ENCODE data around the gene BAHCC1. TPM values are rescaled to one million over a fixed set of nuclear protein-coding genes. Genes with fewer than 3 reads are reported as not detected.

BAHCC1 gene
- total RNA-seq, 1 experiment from 2014 or later, result 29.8 TPM

GRCh38 chr17:81348097-81349055, 46.9 kb upstream of the BAHCC1 start (continued):
- TF ChIP-seq TCF7 (CRISPR knock-in tag; IDR thresholded peaks at IDR 0.05; ENCODE audit: low read depth) (no peak), ZBTB43 (CRISPR knock-in tag; IDR thresholded peaks at IDR 0.05) (no peak), RORB (CRISPR knock-in tag; IDR thresholded peaks at IDR 0.05) (no peak), CREB1 (CRISPR knock-in tag; IDR thresholded peaks at IDR 0.05) (no peak), ATF1 (CRISPR knock-in tag; IDR thresholded peaks at IDR 0.05) (no peak), IRF2 (CRISPR knock-in tag; IDR thresholded peaks at IDR 0.05; ENCODE audit: borderline replicate concordance, low read depth) (no peak), NR3C1 (CRISPR knock-in tag; conservative IDR thresholded peaks at IDR 0.05; ENCODE audit: low read depth) (no peak), FOXK1 (CRISPR knock-in tag; IDR thresholded peaks at IDR 0.05) (no peak), ZNF138 (CRISPR knock-in tag; conservative IDR thresholded peaks at IDR 0.05) (no peak), ZNF121 (CRISPR knock-in tag; IDR thresholded peaks at IDR 0.05) (no peak), CTCF (IDR thresholded peaks at IDR 0.05) (no peak), AR (CRISPR knock-in tag; IDR thresholded peaks at IDR 0.05) (no peak)
- TF ChIP-seq, protein P1, sequence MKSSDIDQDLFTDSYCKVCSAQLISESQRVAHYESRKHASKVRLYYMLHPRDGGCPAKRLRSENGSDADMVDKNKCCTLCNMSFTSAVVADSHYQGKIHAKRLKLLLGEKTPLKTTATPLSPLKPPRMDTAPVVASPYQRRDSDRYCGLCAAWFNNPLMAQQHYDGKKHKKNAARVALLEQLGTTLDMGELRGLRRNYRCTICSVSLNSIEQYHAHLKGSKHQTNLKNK (CRISPR knock-in tag; IDR thresholded peaks at IDR 0.05), result no peak
- TF ChIP-seq, protein P2, sequence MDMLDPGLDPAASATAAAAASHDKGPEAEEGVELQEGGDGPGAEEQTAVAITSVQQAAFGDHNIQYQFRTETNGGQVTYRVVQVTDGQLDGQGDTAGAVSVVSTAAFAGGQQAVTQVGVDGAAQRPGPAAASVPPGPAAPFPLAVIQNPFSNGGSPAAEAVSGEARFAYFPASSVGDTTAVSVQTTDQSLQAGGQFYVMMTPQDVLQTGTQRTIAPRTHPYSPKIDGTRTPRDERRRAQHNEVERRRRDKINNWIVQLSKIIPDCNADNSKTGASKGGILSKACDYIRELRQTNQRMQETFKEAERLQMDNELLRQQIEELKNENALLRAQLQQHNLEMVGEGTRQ (CRISPR knock-in tag; IDR thresholded peaks at IDR 0.05), result no peak

DNA sequence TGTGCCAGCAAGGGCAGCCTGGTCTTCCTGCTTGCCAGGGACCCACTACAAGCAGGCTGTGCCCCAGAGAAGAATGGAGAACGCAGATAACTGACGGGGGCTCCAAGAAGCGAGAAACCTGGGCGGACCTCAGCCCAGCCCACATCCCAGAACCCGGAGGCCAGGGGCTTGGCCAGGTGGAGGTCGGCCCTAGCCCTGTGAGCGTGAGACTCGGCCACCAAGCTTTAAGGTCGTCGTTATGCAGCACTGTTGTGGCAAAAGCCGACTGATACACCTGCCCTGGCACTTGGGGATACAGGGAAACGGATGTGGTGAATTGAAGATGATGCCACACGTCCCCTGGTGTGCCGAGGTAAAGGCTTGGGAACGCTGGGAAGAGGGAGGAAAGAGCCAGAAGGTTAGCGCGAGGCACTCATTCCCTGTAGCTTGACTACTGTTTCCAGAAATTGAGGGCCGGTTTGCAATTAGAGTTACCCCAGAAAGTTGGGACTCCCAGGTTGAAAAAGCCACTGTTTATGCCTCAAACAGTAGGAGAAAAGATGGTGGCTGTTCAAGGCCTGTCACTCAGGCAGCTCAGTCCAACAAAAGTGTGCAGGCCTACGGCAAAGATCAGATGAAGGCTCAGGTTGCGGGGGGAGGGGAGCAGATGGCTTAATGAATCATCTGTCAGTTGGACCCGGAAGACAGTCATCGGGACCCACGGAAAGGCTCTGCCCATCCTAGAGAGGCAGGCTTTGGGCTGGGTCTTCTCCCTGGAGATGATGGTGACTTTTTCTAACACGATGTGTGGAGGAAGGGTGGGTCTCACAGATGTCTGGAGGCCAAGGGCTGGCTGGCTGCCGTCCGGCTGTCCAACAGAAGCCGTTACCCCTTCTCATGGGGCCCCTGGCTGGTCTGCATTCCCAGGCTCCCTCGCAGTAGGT, 45.6 kb upstream of the BAHCC1 start:
- POLR2A ChIA-PET, result interaction anchor here (0.6 kb wide), 1 partner anchor 157 kb away, joined by 3 read pairs; no protein-coding TSS in a partner anchor
- H3K4me1 Mint-ChIP-seq, result peaks cover 4% of the 10 kb centered on the region
- H3K36me3 Mint-ChIP-seq, result no peaks in the 10 kb centered on the region
- DNase-seq (ENCODE audit: low spot score), result no peak
- H3K4me3 Mint-ChIP-seq, result no peak overlapping the region
- H3K9me3 Mint-ChIP-seq, result no peaks in the 10 kb centered on the region; the same call in 1 of the 2 replicates
- H3K27ac Mint-ChIP-seq, result no peak overlapping the region
- H3K27me3 Mint-ChIP-seq (ENCODE audit: low read depth), result peaks cover 54% of the 10 kb centered on the region
- ATAC-seq, result no peak
- CTCF ChIA-PET, result no interaction called here
- TF ChIP-seq, protein P3, sequence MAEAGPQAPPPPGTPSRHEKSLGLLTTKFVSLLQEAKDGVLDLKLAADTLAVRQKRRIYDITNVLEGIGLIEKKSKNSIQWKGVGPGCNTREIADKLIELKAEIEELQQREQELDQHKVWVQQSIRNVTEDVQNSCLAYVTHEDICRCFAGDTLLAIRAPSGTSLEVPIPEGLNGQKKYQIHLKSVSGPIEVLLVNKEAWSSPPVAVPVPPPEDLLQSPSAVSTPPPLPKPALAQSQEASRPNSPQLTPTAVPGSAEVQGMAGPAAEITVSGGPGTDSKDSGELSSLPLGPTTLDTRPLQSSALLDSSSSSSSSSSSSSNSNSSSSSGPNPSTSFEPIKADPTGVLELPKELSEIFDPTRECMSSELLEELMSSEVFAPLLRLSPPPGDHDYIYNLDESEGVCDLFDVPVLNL (CRISPR knock-in tag; IDR thresholded peaks at IDR 0.05; ENCODE audit: borderline replicate concordance, low read depth), result no peak
- TF ChIP-seq, protein P4, sequence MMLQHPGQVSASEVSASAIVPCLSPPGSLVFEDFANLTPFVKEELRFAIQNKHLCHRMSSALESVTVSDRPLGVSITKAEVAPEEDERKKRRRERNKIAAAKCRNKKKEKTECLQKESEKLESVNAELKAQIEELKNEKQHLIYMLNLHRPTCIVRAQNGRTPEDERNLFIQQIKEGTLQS (CRISPR knock-in tag; conservative IDR thresholded peaks at IDR 0.05), result no peak
- TF ChIP-seq FOXP4 (CRISPR knock-in tag; IDR thresholded peaks at IDR 0.05) (no peak), ETV6 (CRISPR knock-in tag; IDR thresholded peaks at IDR 0.05) (no peak), HMGA2 (CRISPR knock-in tag; IDR thresholded peaks at IDR 0.05) (no peak), ZNF232 (CRISPR knock-in tag; IDR thresholded peaks at IDR 0.05) (no peak), E2F5 (CRISPR knock-in tag; IDR thresholded peaks at IDR 0.05) (no peak), ZNF219 (CRISPR knock-in tag; IDR thresholded peaks at IDR 0.05; ENCODE audit: borderline replicate concordance) (no peak)
